ENCODE data around the gene PRAF2. TPM values are rescaled to one million over a fixed set of nuclear protein-coding genes. Genes with fewer than 3 reads are reported as not detected.

The PRAF2 gene
- total RNA-seq, 1 donor from 2014 or later: 24.1 TPM

DNA sequence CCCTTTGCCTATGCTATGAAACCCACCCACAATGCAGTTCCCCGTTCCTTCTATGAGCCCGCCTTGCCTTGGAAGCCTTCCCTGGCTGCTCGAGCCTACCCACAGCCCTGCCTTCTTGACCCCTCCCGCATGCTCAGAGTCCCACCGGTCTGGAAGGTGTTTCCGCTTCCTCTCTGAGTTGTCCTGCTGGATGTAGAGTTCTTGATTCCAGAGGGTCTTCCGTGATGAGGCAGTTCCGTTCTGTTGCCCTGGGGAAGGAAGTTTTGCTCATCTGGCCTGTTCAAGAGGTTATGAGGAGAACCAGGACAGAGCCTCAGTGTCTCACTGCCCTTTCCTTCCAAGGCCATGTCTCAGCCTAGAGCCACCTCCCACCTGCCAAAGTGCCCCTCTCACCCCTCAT, 42.3 kb upstream of the PRAF2 start:
- Mint-ChIP-seq H3K4me1 (ENCODE audit: low read depth) (no peaks in the 10 kb centered on the region), H3K4me3 (ENCODE audit: low read depth) (no peak overlapping the region), H3K27me3 (no peaks in the 10 kb centered on the region), H3K9me3 (ENCODE audit: low read depth) (peaks cover 12% of the 10 kb centered on the region), H3K36me3 (ENCODE audit: insufficient read depth) (peaks cover 22% of the 10 kb centered on the region), H3K27ac (no peak overlapping the region)
- no peak for DNase-seq (ENCODE audit: low spot score, unreplicated experiment)
- TF ChIP-seq, protein P1, sequence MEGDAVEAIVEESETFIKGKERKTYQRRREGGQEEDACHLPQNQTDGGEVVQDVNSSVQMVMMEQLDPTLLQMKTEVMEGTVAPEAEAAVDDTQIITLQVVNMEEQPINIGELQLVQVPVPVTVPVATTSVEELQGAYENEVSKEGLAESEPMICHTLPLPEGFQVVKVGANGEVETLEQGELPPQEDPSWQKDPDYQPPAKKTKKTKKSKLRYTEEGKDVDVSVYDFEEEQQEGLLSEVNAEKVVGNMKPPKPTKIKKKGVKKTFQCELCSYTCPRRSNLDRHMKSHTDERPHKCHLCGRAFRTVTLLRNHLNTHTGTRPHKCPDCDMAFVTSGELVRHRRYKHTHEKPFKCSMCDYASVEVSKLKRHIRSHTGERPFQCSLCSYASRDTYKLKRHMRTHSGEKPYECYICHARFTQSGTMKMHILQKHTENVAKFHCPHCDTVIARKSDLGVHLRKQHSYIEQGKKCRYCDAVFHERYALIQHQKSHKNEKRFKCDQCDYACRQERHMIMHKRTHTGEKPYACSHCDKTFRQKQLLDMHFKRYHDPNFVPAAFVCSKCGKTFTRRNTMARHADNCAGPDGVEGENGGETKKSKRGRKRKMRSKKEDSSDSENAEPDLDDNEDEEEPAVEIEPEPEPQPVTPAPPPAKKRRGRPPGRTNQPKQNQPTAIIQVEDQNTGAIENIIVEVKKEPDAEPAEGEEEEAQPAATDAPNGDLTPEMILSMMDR (IDR thresholded peaks at IDR 0.05; ENCODE audit: unreplicated experiment): no peak

DNA sequence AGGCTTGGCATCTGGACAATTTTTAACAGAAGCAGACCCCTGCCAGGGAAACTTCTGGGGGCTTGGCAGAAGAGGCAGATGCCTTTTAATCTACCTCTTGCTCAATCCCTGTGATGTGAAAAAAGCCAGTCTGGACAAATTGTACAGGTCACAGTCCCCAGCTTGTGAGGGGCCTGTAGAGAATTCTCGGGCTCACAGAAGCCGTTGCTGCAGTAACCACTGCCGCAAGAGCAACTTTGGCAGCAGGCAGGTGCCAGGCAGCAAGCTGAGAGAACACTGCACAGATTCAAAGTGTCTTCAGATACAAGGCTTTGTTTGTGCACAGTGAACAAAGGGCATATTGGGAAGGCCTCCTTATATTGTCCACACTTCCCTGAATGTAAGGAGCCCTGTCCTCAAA, 38.0 kb upstream of the PRAF2 start:
- TF ChIP-seq, protein P1 (IDR thresholded peaks at IDR 0.05; ENCODE audit: unreplicated experiment): no peak
- no peak overlapping the region for H3K4me3 Mint-ChIP-seq (ENCODE audit: low read depth)
- H3K27ac Mint-ChIP-seq: no peak overlapping the region
- no peaks in the 10 kb centered on the region for H3K4me1 Mint-ChIP-seq (ENCODE audit: low read depth)
- H3K27me3 Mint-ChIP-seq: no peaks in the 10 kb centered on the region
- H3K36me3 Mint-ChIP-seq (ENCODE audit: insufficient read depth): peaks cover 21% of the 10 kb centered on the region
- DNase-seq (ENCODE audit: low spot score, unreplicated experiment): no peak
- H3K9me3 Mint-ChIP-seq (ENCODE audit: low read depth): peaks cover 14% of the 10 kb centered on the region

DNA sequence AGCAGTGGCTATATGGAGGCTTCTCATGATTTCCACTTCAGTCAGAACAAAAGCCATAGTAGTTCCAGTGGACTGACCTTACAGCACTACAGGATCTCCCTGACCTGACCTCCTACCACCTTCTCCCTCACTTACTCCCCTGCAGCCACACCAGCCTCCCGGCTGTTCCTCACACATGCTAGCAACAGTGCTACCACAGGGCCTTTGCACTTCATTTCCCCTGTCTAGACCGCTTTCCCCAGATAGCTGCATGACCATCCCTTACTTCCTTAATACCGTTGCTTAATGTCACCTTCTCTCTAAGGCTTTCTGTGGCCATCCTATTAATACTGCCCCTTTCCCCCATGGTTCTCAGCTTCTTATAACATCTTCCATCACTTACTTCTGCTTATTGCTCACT, 36.6 kb upstream of the PRAF2 start:
- Mint-ChIP-seq H3K27ac (no peak overlapping the region), H3K4me1 (ENCODE audit: low read depth) (no peaks in the 10 kb centered on the region), H3K27me3 (no peaks in the 10 kb centered on the region), H3K4me3 (ENCODE audit: low read depth) (no peak overlapping the region), H3K9me3 (ENCODE audit: low read depth) (peaks cover 6% of the 10 kb centered on the region), H3K36me3 (ENCODE audit: insufficient read depth) (peaks cover 9% of the 10 kb centered on the region)
- TF ChIP-seq, protein P1 (IDR thresholded peaks at IDR 0.05; ENCODE audit: unreplicated experiment): no peak
- no peak for DNase-seq (ENCODE audit: low spot score, unreplicated experiment)

DNA sequence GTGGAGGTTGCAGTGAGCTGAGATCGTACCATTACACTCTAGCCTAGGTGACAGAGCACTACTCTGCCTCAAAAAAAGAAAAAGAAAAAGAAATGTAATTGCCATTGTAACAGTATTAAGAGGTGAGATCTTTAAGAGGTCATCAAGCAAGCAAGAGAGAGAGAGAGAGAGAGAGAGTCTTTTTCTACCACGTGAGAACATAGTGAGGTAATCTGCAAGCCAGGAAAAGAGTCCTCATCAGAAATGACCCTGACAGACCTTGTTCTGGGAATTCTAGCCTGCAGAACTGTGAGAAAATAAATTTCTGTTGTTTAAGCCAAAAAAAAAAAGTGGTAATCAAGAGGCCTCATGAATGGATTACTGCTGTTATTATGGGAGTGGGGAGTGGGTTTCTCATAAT, 34.8 kb upstream of the PRAF2 start:
- peaks cover 9% of the 10 kb centered on the region for H3K36me3 Mint-ChIP-seq (ENCODE audit: insufficient read depth)
- TF ChIP-seq, protein P1 (IDR thresholded peaks at IDR 0.05; ENCODE audit: unreplicated experiment): no peak
- no peaks in the 10 kb centered on the region for H3K4me1 Mint-ChIP-seq (ENCODE audit: low read depth)
- peaks cover 6% of the 10 kb centered on the region for H3K9me3 Mint-ChIP-seq (ENCODE audit: low read depth)
- H3K4me3 Mint-ChIP-seq (ENCODE audit: low read depth): no peak overlapping the region
- H3K27ac Mint-ChIP-seq: no peak overlapping the region
- no peaks in the 10 kb centered on the region for H3K27me3 Mint-ChIP-seq
- DNase-seq (ENCODE audit: low spot score, unreplicated experiment): no peak

DNA sequence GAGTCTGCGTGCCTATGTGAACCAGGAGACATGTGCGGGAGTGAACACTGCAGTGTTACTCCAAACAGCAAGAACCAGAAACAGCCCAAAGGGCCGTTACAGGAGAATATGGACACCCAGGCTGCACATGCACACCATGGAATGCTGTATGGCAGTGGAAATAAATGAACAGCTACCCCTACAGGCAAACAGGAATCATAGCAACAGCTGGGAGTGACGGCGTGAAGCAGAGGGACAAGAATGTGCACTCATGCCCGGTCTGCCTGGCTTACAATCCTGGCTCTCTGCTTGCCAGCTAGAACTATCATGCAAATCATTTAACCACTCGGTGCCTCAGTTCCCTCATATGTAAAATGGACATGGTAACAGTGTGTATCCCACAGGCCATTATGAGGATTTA, 33.1 kb upstream of the PRAF2 start:
- no peaks in the 10 kb centered on the region for H3K4me1 Mint-ChIP-seq (ENCODE audit: low read depth)
- H3K9me3 Mint-ChIP-seq (ENCODE audit: low read depth): peaks cover 6% of the 10 kb centered on the region
- no peak overlapping the region for H3K4me3 Mint-ChIP-seq (ENCODE audit: low read depth)
- TF ChIP-seq, protein P1 (IDR thresholded peaks at IDR 0.05; ENCODE audit: unreplicated experiment): peak; percentile 37
- H3K27ac Mint-ChIP-seq: no peak overlapping the region
- DNase-seq (ENCODE audit: low spot score, unreplicated experiment): no peak
- H3K27me3 Mint-ChIP-seq: no peaks in the 10 kb centered on the region
- peaks cover 8% of the 10 kb centered on the region for H3K36me3 Mint-ChIP-seq (ENCODE audit: insufficient read depth)
